GM23338 (cell line): ENCODE measurements around the gene HDDC3. TPM values are rescaled to one million over a fixed set of nuclear protein-coding genes. Genes with fewer than 3 reads are reported as not detected.
A peak's percentile ranks its signal among the peaks of the same experiment; 100 is the strongest.

ENCODE experiments used
- ATAC-seq: fragments of 200-7000 bp; cut with Tn5 transposase; 3 replicates; pipeline ENCODE4 v1.9.1; 2020
- DNase-seq: peaks from one replicate; pipeline ENCODE4 v3.0.0-alpha.2; 2015; ENCODE audit warnings: low spot score
- H2AFZ ChIP-seq: fragments of 200-600 bp; sonication (generic); 2 replicates; pipeline ENCODE4 v1.8.0; 2016; ENCODE audit warnings: antibody characterized with exemption, mild to moderate bottlenecking, moderate library complexity
- H3F3A ChIP-seq: fragments of 200-600 bp; sonication (generic); replicated peaks from 2 replicates; pipeline ENCODE4 v1.8.0; 2017; ENCODE audit warnings: antibody characterized with exemption, mixed run types, low read depth
- H3K27ac ChIP-seq: fragments of 200-600 bp; sonication (generic); 2 replicates; pipeline ENCODE4 v1.6.1; 2016; ENCODE audit warnings: low read depth
- H3K27me3 ChIP-seq: fragments of 200-600 bp; sonication (generic); 2 replicates; pipeline ENCODE4 v1.8.0; 2016; ENCODE audit warnings: mild to moderate bottlenecking, mixed run types, moderate library complexity; ENCODE audit not compliant: insufficient read depth
- H3K36me3 ChIP-seq: fragments of 200-600 bp; sonication (generic); 2 replicates; pipeline ENCODE4 v1.8.0; 2016; ENCODE audit warnings: mild to moderate bottlenecking; ENCODE audit not compliant: insufficient read depth
- H3K4me1 ChIP-seq: fragments of 200-600 bp; sonication (generic); 2 replicates; pipeline ENCODE4 v1.8.0; 2016; ENCODE audit warnings: mild to moderate bottlenecking, moderate library complexity; ENCODE audit not compliant: insufficient read depth
- H3K4me2 ChIP-seq: fragments of 200-600 bp; sonication (generic); 2 replicates; pipeline ENCODE4 v1.7.1; 2017; ENCODE audit warnings: mixed run types
- H3K4me3 ChIP-seq: fragments of 200-600 bp; sonication (generic); 2 replicates; pipeline ENCODE4 v1.6.1; 2016; ENCODE audit warnings: mixed run types
- H3K79me2 ChIP-seq: fragments of 200-600 bp; sonication (generic); replicated peaks from 2 replicates; pipeline ENCODE4 v1.8.0; 2017; ENCODE audit warnings: mild to moderate bottlenecking; ENCODE audit not compliant: insufficient read depth
- H3K9me2 ChIP-seq: fragments of 200-600 bp; sonication (generic); 2 replicates; pipeline ENCODE4 v1.8.0; 2017; ENCODE audit not compliant: insufficient read depth
- H4K20me1 ChIP-seq: fragments of 200-600 bp; sonication (generic); replicated peaks from 2 replicates; pipeline ENCODE4 v1.8.0; 2017; ENCODE audit warnings: mild to moderate bottlenecking; ENCODE audit not compliant: insufficient read depth
- H3K27ac Mint-ChIP-seq: 2 replicates; pipeline ENCODE4 v1.8.0; 2020; ENCODE audit warnings: inconsistent platforms, mild to moderate bottlenecking, moderate library complexity, mixed read lengths
- H3K27me3 Mint-ChIP-seq: 3 replicates; pipeline ENCODE4 v1.8.0; 2022; ENCODE audit warnings: low read depth, mild to moderate bottlenecking, moderate library complexity, mixed read lengths, inconsistent platforms; ENCODE audit not compliant: insufficient read depth, poor library complexity
- H3K36me3 Mint-ChIP-seq: 3 replicates; pipeline ENCODE4 v1.8.0; 2021; ENCODE audit warnings: low read depth, mild to moderate bottlenecking, inconsistent platforms, moderate library complexity, mixed read lengths
- H3K4me1 Mint-ChIP-seq: 3 replicates; pipeline ENCODE4 v1.8.0; 2020; ENCODE audit warnings: mild to moderate bottlenecking, inconsistent platforms, mixed read lengths
- H3K4me3 Mint-ChIP-seq: 3 replicates; pipeline ENCODE4 v1.8.0; 2021; ENCODE audit warnings: moderate library complexity, mild to moderate bottlenecking, inconsistent platforms, mixed read lengths
- H3K9me3 Mint-ChIP-seq: 3 replicates; pipeline ENCODE4 v1.8.0; 2020; ENCODE audit warnings: moderate library complexity, mild to moderate bottlenecking, inconsistent platforms, mixed read lengths
- CREB1 ChIP-seq: fragments of 250-450 bp; sonication (Bioruptor Pico); IDR thresholded peaks from 2 replicates; pipeline ENCODE4 v1.5.0; 2020; ENCODE audit warnings: low read depth, mild to moderate bottlenecking, moderate library complexity
- CTCF ChIP-seq, 2 experiments: fragments of 200-600 bp in 1 of 2; sonication (generic) in 1 of 2; conservative IDR thresholded peaks; 2 replicates each; pipeline versions ENCODE4 v1.5.1 to v1.6.1; 2016 to 2017; ENCODE audit warnings: antibody characterized with exemption in 2 of 2, low read depth in 2 of 2, mild to moderate bottlenecking in 2 of 2, moderate library complexity in 1 of 2
- ETS1 ChIP-seq: IDR thresholded peaks from 2 replicates; pipeline ENCODE4 v1.6.1; 2016; ENCODE audit warnings: antibody characterized with exemption
- EZH2 ChIP-seq: fragments of 200-600 bp; sonication (generic); IDR thresholded peaks from one replicate; pipeline ENCODE4 v1.8.0; 2017; ENCODE audit warnings: antibody characterized with exemption, mild to moderate bottlenecking, low read depth; ENCODE audit not compliant: unreplicated experiment
- EZH2phosphoT487 ChIP-seq: fragments of 200-600 bp; sonication (generic); IDR thresholded peaks from one replicate; pipeline ENCODE4 v1.8.1; 2018; ENCODE audit warnings: antibody characterized with exemption; ENCODE audit not compliant: unreplicated experiment
- JUNB ChIP-seq: IDR thresholded peaks from one replicate; pipeline ENCODE4 v1.6.1; 2016; ENCODE audit warnings: antibody characterized with exemption; ENCODE audit not compliant: unreplicated experiment
- NANOG ChIP-seq: IDR thresholded peaks from 2 replicates; pipeline ENCODE4 v1.6.1; 2016; ENCODE audit warnings: antibody characterized with exemption, borderline replicate concordance
- POLR2AphosphoS5 ChIP-seq: IDR thresholded peaks from 2 replicates; pipeline ENCODE4 v1.6.1; 2016; ENCODE audit warnings: antibody characterized with exemption, low read depth
- REST ChIP-seq: IDR thresholded peaks from one replicate; pipeline ENCODE4 v1.6.1; 2018; ENCODE audit warnings: antibody characterized with exemption; ENCODE audit not compliant: unreplicated experiment
- STAT1 ChIP-seq: IDR thresholded peaks from one replicate; pipeline ENCODE4 v1.6.1; 2016; ENCODE audit warnings: antibody characterized with exemption; ENCODE audit not compliant: unreplicated experiment
- ZNF114 ChIP-seq: fragments of 250-450 bp; sonication (Bioruptor Pico); IDR thresholded peaks from 2 replicates; pipeline ENCODE4 v1.5.0; 2020; ENCODE audit warnings: mild to moderate bottlenecking, moderate library complexity
- ZNF331 ChIP-seq: fragments of 250-450 bp; sonication (Bioruptor Pico); IDR thresholded peaks from 2 replicates; pipeline ENCODE4 v1.5.0; 2020; ENCODE audit warnings: low read depth, mild to moderate bottlenecking, moderate library complexity
- ZNF462 ChIP-seq: fragments of 250-450 bp; sonication (Bioruptor Pico); IDR thresholded peaks from 2 replicates; pipeline ENCODE4 v1.5.0; 2020; ENCODE audit warnings: mild to moderate bottlenecking, moderate library complexity
- polyA plus RNA-seq: library from polyadenylated mRNA; unstranded; fragments of >200 nt; fragmentation: Nextera tagmentation; extraction: Ambion mirVana; gene quantifications from 2 replicates; pipeline ENCODE4 v1.2.1, GENCODE V29; 2016
- total RNA-seq: library from RNA; depleted of rRNA; stranded (reverse); fragments of >200 nt; shearing (Covaris generic); gene quantifications from 2 replicates; pipeline ENCODE4 v1.2.3, GENCODE V29; 2014

HDDC3 gene
- total and polyA plus RNA-seq, 2 experiments from 2014 or later, result 17.4 to 19.0 TPM

GRCh38 chr15:90931575-90931827, 848 bp downstream of the HDDC3 start:
- Mint-ChIP-seq H3K4me3 (peak overlapping the region; percentile 97), H3K27ac (no peak overlapping the region)
- H3K79me2 ChIP-seq, result no peaks in the 10 kb centered on the region; the same call in 1 of the 2 replicates

More at GRCh38 chr15:90931575-90931827, 848 bp downstream of the HDDC3 start:
- Histone ChIP-seq H4K20me1 (no peaks in the 10 kb centered on the region; the same call in 1 of the 2 replicates), H3K27ac (no peak overlapping the region), H3K27me3 (peaks cover 10% of the 10 kb centered on the region; the same call in 1 of the 2 replicates), H3K4me2 (peak overlapping the region; percentile 97), H3K36me3 (no peaks in the 10 kb centered on the region), H3K4me3 (peak overlapping the region; percentile 94), H2AFZ (peak overlapping the region; percentile 100; the same call in 1 of the 2 replicates), H3F3A (peaks cover 6% of the 10 kb centered on the region; the same call in 1 of the 2 replicates), H3K9me2 (no peaks in the 10 kb centered on the region), H3K4me1 (peaks cover 23% of the 10 kb centered on the region)
- DNase-seq (no peak), ATAC-seq (no peak)
- peaks cover 15% of the 10 kb centered on the region for H3K27me3 Mint-ChIP-seq
- no peaks in the 10 kb centered on the region for H3K9me3 Mint-ChIP-seq
- H3K36me3 Mint-ChIP-seq, result peaks cover 4% of the 10 kb centered on the region; the same call in 2 of the 3 replicates
- H3K4me1 Mint-ChIP-seq, result peaks cover 26% of the 10 kb centered on the region
- no peak for TF ChIP-seq CREB1
- TF ChIP-seq REST, result no peak
- TF ChIP-seq EZH2, result no peak
- TF ChIP-seq NANOG, result no peak
- no peak for TF ChIP-seq CTCF (conservative IDR thresholded peaks at IDR 0.05; ENCODE audit: low read depth in 2 of 2)
- no peak for TF ChIP-seq ZNF331 (CRISPR knock-in tag)
- TF ChIP-seq STAT1, result no peak
- no peak for TF ChIP-seq JUNB
- no peak for TF ChIP-seq ETS1
- TF ChIP-seq EZH2phosphoT487, result no peak
- TF ChIP-seq ZNF462 (CRISPR knock-in tag), result no peak
- TF ChIP-seq ZNF114 (CRISPR knock-in tag), result no peak
- TF ChIP-seq POLR2AphosphoS5, result no peak
